GM12872 (cell line): ENCODE measurements around the gene SNED1.

Source experiments
- CTCF ChIP-seq: IDR thresholded peaks from 3 replicates; pipeline ENCODE4 v1.5.1; 2011; ENCODE audit warnings: low read depth, mild to moderate bottlenecking, low read length, moderate library complexity; ENCODE audit not compliant: insufficient read depth

SNED1 gene

GRCh38 chr2:241049739-241050623, 51.6 kb downstream of the SNED1 start:
- no peak for TF ChIP-seq CTCF

DNA sequence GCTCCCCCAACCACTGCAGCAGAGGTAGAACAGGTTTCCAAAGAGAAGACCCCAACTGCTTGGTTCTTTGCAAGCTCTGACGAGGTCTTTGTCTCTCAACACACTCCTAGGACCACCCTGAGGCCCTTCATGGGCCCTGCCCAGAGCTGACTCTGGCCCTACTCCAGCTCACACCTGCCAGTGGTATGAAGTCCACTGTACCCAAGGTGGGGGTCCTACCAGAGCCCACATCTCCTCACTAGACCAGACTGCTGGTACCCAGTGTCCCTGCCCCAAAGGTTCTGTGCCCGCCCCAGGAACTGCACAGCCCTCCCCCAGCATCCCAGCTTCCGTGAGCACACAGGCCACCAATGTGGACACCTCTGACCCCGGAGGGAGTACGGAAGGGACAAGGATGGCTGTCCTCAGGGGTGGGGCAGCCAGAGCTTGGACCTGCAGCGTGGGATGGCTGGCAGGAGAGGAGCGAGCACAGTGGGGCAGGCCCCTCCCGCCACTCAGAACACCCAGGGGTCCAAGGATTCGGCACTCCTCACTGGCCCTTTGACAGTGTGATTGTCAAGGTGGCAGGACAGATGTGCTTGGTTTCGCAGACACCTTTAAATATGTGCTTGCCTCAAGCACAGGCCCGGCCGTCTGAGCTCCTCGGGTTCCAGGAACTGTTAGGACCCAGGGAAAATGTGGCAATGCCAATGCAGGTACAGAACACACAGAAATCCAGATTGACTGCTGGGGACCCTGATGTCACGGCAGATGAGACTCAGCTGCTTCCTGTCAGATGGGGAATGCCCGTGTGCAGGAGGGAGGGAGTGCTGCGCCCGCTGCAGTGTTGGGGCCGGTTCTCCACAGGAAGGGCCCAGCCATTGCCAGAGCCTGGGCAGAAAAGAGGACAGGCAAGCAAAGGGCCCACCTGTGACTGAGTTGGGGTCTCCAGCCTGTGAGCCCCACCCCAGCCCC, 52.5 kb downstream of the SNED1 start:
- no peak for TF ChIP-seq CTCF

DNA sequence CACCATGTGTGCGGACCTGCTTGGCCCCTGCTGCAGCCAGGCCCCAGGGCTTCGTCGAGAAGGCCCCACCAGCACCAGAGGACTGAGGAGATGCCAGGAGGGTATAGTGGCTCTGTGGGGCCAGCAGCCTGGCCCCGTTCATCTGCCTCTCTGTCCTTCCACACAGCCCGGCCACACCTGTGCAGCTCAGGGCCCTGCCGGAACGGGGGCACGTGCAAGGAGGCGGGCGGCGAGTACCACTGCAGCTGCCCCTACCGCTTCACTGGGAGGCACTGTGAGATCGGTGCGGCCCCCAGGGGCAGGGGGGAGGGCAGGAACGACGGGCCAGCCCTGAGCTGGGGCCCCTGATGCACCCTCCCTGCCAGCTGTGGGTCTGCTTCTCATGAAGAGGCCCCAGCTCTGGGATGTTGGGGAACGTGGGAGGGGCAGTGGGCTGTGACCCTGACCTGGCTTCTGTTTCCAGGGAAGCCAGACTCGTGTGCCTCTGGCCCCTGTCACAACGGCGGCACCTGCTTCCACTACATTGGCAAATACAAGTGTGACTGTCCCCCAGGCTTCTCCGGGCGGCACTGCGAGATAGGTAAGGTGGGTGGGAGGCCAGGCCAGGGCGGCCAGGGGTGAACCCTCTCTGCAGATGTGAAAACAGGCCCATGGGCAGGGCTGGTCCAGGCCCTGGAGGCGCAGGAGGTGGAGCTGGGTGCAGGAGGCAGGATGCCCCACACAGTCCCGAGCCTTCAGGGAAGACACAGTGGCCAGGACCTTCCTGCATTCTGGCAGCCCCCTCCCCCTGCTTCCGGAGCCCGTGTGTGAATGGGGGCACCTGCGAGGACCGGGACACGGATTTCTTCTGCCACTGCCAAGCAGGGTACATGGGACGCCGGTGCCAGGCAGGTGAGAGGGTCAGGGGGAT, 53.4 kb downstream of the SNED1 start:
- no peak for TF ChIP-seq CTCF

DNA sequence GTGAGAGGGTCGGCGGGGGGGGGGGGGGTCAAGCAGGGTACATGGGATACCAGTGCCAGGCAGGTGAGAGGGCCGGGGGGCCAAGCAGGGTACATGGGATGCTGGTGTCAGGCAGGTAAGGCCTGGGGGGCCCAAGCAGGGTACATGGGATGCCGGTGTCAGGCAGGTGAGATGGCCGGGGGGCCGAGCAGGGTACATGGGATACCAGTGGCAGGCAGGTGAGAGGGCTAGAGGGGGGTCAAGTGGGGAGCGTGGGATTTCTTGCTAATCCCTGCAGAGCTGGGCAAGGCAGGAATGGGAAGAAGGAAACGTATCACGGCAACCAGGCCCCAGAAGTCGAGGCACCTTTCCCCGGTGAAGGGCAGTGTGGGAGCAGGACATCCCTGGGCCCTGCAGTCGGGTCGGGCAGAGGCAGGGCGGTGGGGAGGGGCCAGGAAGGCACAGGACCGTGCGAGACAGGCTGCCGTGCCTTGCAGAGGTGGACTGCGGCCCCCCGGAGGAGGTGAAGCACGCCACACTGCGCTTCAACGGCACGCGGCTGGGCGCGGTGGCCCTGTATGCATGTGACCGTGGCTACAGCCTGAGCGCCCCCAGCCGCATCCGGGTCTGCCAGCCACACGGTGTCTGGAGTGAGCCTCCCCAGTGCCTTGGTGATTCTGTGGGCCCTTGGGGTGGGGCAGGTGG, 54.4 kb downstream of the SNED1 start:
- no peak for TF ChIP-seq CTCF

DNA sequence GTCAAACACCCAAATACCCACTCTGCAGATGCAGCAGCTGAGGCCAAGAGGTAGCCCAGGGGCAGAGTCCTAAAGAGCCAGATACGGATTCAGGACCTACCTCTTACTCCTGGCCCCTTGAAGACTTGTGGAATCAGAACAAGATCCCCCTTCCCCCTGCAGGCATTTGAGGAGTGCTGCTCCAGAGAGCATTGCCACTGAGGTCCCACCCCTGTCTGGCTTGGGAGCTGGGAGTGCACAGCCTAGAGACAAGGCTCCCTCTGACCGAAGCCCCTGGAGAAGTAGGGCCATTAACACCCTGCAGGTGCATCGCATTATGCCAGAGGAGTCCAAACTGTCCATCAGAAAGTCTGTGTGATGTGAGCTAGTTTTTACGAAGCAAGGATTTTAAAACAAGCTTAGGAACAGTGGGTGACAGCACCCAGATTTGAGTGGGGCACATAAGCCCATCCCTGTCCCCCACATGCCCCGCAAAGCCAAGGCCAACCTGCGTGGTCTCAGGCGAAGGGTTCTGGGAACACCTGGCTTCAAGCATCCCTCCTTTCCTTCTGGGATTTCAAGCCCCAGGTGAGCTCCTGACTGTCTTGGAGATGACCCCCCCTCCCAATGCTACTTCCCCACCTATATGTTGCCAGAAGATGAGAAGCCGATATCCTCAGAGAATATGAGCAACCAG, 55.3 kb downstream of the SNED1 start:
- no peak for TF ChIP-seq CTCF

- TF ChIP-seq CTCF = no peak
Measured at GRCh38 chr2:241061275-241061674, 62.9 kb downstream of the SNED1 start.
